ENCODE measurements around the gene SP9. TPM values are rescaled to one million over a fixed set of nuclear protein-coding genes. Genes with fewer than 3 reads are reported as not detected.

Gene SP9
- 0.15 TPM in 1 of 2 replicates, not detected in the other for total RNA-seq

GRCh38 chr2:174334781-174335251 lies at the start of gene SP9:
TSS of gene SP9 (plus strand) at chr2:174334954. CDS start at chr2:174335093, 139 bp downstream.

Other genes starting within 250 kb of the SP9 start
- 104 and 115 TPM in 2 replicates for gene OLA1, start 86.4 kb upstream of the SP9 start, total RNA-seq
- gene SCRN3, start 60.8 kb downstream of the SP9 start, total RNA-seq, result 18.5 and 33.6 TPM in 2 replicates
- 0.65 and 1.1 TPM in 2 replicates for gene GPR155, start 152.1 kb downstream of the SP9 start, total RNA-seq

Data from epithelial cell of umbilical artery (primary cell).